GM23338 (cell line): ENCODE data around the gene ZBTB45. TPM values are rescaled to one million over a fixed set of nuclear protein-coding genes. Genes with fewer than 3 reads are reported as not detected.

Source experiments
- ATAC-seq: fragments of 200-7000 bp; cut with Tn5 transposase; 3 replicates; pipeline ENCODE4 v1.9.1; 2020
- DNase-seq: peaks from one replicate; pipeline ENCODE4 v3.0.0-alpha.2; 2015; ENCODE audit warnings: low spot score
- H2AFZ ChIP-seq: fragments of 200-600 bp; sonication (generic); 2 replicates; pipeline ENCODE4 v1.8.0; 2016; ENCODE audit warnings: antibody characterized with exemption, mild to moderate bottlenecking, moderate library complexity
- H3F3A ChIP-seq: fragments of 200-600 bp; sonication (generic); replicated peaks from 2 replicates; pipeline ENCODE4 v1.8.0; 2017; ENCODE audit warnings: antibody characterized with exemption, mixed run types, low read depth
- H3K27ac ChIP-seq: fragments of 200-600 bp; sonication (generic); 2 replicates; pipeline ENCODE4 v1.6.1; 2016; ENCODE audit warnings: low read depth
- H3K27me3 ChIP-seq: fragments of 200-600 bp; sonication (generic); 2 replicates; pipeline ENCODE4 v1.8.0; 2016; ENCODE audit warnings: mild to moderate bottlenecking, mixed run types, moderate library complexity; ENCODE audit not compliant: insufficient read depth
- H3K36me3 ChIP-seq: fragments of 200-600 bp; sonication (generic); 2 replicates; pipeline ENCODE4 v1.8.0; 2016; ENCODE audit warnings: mild to moderate bottlenecking; ENCODE audit not compliant: insufficient read depth
- H3K4me1 ChIP-seq: fragments of 200-600 bp; sonication (generic); 2 replicates; pipeline ENCODE4 v1.8.0; 2016; ENCODE audit warnings: mild to moderate bottlenecking, moderate library complexity; ENCODE audit not compliant: insufficient read depth
- H3K4me2 ChIP-seq: fragments of 200-600 bp; sonication (generic); 2 replicates; pipeline ENCODE4 v1.7.1; 2017; ENCODE audit warnings: mixed run types
- H3K4me3 ChIP-seq: fragments of 200-600 bp; sonication (generic); 2 replicates; pipeline ENCODE4 v1.6.1; 2016; ENCODE audit warnings: mixed run types
- H3K79me2 ChIP-seq: fragments of 200-600 bp; sonication (generic); replicated peaks from 2 replicates; pipeline ENCODE4 v1.8.0; 2017; ENCODE audit warnings: mild to moderate bottlenecking; ENCODE audit not compliant: insufficient read depth
- H3K9me2 ChIP-seq: fragments of 200-600 bp; sonication (generic); 2 replicates; pipeline ENCODE4 v1.8.0; 2017; ENCODE audit not compliant: insufficient read depth
- H4K20me1 ChIP-seq: fragments of 200-600 bp; sonication (generic); replicated peaks from 2 replicates; pipeline ENCODE4 v1.8.0; 2017; ENCODE audit warnings: mild to moderate bottlenecking; ENCODE audit not compliant: insufficient read depth
- H3K27ac Mint-ChIP-seq: 2 replicates; pipeline ENCODE4 v1.8.0; 2020; ENCODE audit warnings: inconsistent platforms, mild to moderate bottlenecking, moderate library complexity, mixed read lengths
- H3K27me3 Mint-ChIP-seq: 3 replicates; pipeline ENCODE4 v1.8.0; 2022; ENCODE audit warnings: low read depth, mild to moderate bottlenecking, moderate library complexity, mixed read lengths, inconsistent platforms; ENCODE audit not compliant: insufficient read depth, poor library complexity
- H3K36me3 Mint-ChIP-seq: 3 replicates; pipeline ENCODE4 v1.8.0; 2021; ENCODE audit warnings: low read depth, mild to moderate bottlenecking, inconsistent platforms, moderate library complexity, mixed read lengths
- H3K4me1 Mint-ChIP-seq: 3 replicates; pipeline ENCODE4 v1.8.0; 2020; ENCODE audit warnings: mild to moderate bottlenecking, inconsistent platforms, mixed read lengths
- H3K4me3 Mint-ChIP-seq: 3 replicates; pipeline ENCODE4 v1.8.0; 2021; ENCODE audit warnings: moderate library complexity, mild to moderate bottlenecking, inconsistent platforms, mixed read lengths
- H3K9me3 Mint-ChIP-seq: 3 replicates; pipeline ENCODE4 v1.8.0; 2020; ENCODE audit warnings: moderate library complexity, mild to moderate bottlenecking, inconsistent platforms, mixed read lengths
- CREB1 ChIP-seq: fragments of 250-450 bp; sonication (Bioruptor Pico); IDR thresholded peaks from 2 replicates; pipeline ENCODE4 v1.5.0; 2020; ENCODE audit warnings: low read depth, mild to moderate bottlenecking, moderate library complexity
- CTCF ChIP-seq, 2 experiments: fragments of 200-600 bp in 1 of 2; sonication (generic) in 1 of 2; conservative IDR thresholded peaks; 2 replicates each; pipeline versions ENCODE4 v1.5.1 to v1.6.1; 2016 to 2017; ENCODE audit warnings: antibody characterized with exemption in 2 of 2, low read depth in 2 of 2, mild to moderate bottlenecking in 2 of 2, moderate library complexity in 1 of 2
- ETS1 ChIP-seq: IDR thresholded peaks from 2 replicates; pipeline ENCODE4 v1.6.1; 2016; ENCODE audit warnings: antibody characterized with exemption
- EZH2 ChIP-seq: fragments of 200-600 bp; sonication (generic); IDR thresholded peaks from one replicate; pipeline ENCODE4 v1.8.0; 2017; ENCODE audit warnings: antibody characterized with exemption, mild to moderate bottlenecking, low read depth; ENCODE audit not compliant: unreplicated experiment
- EZH2phosphoT487 ChIP-seq: fragments of 200-600 bp; sonication (generic); IDR thresholded peaks from one replicate; pipeline ENCODE4 v1.8.1; 2018; ENCODE audit warnings: antibody characterized with exemption; ENCODE audit not compliant: unreplicated experiment
- JUNB ChIP-seq: IDR thresholded peaks from one replicate; pipeline ENCODE4 v1.6.1; 2016; ENCODE audit warnings: antibody characterized with exemption; ENCODE audit not compliant: unreplicated experiment
- NANOG ChIP-seq: IDR thresholded peaks from 2 replicates; pipeline ENCODE4 v1.6.1; 2016; ENCODE audit warnings: antibody characterized with exemption, borderline replicate concordance
- POLR2AphosphoS5 ChIP-seq: IDR thresholded peaks from 2 replicates; pipeline ENCODE4 v1.6.1; 2016; ENCODE audit warnings: antibody characterized with exemption, low read depth
- REST ChIP-seq: IDR thresholded peaks from one replicate; pipeline ENCODE4 v1.6.1; 2018; ENCODE audit warnings: antibody characterized with exemption; ENCODE audit not compliant: unreplicated experiment
- STAT1 ChIP-seq: IDR thresholded peaks from one replicate; pipeline ENCODE4 v1.6.1; 2016; ENCODE audit warnings: antibody characterized with exemption; ENCODE audit not compliant: unreplicated experiment
- ZNF114 ChIP-seq: fragments of 250-450 bp; sonication (Bioruptor Pico); IDR thresholded peaks from 2 replicates; pipeline ENCODE4 v1.5.0; 2020; ENCODE audit warnings: mild to moderate bottlenecking, moderate library complexity
- ZNF331 ChIP-seq: fragments of 250-450 bp; sonication (Bioruptor Pico); IDR thresholded peaks from 2 replicates; pipeline ENCODE4 v1.5.0; 2020; ENCODE audit warnings: low read depth, mild to moderate bottlenecking, moderate library complexity
- ZNF462 ChIP-seq: fragments of 250-450 bp; sonication (Bioruptor Pico); IDR thresholded peaks from 2 replicates; pipeline ENCODE4 v1.5.0; 2020; ENCODE audit warnings: mild to moderate bottlenecking, moderate library complexity
- polyA plus RNA-seq: library from polyadenylated mRNA; unstranded; fragments of >200 nt; fragmentation: Nextera tagmentation; extraction: Ambion mirVana; gene quantifications from 2 replicates; pipeline ENCODE4 v1.2.1, GENCODE V29; 2016
- total RNA-seq: library from RNA; depleted of rRNA; stranded (reverse); fragments of >200 nt; shearing (Covaris generic); gene quantifications from 2 replicates; pipeline ENCODE4 v1.2.3, GENCODE V29; 2014

ZBTB45 gene
- total and polyA plus RNA-seq, 2 experiments from 2014 or later = 9.5 to 10.4 TPM

GRCh38 chr19:58522709-58523108, 3.1 kb upstream of the ZBTB45 start:
- Mint-ChIP-seq H3K36me3 (peaks cover 3% of the 10 kb centered on the region; the same call in 1 of the 3 replicates), H3K4me1 (peaks cover 40% of the 10 kb centered on the region), H3K9me3 (no peaks in the 10 kb centered on the region; the same call in 2 of the 3 replicates), H3K27ac (no peak overlapping the region), H3K27me3 (peaks cover 35% of the 10 kb centered on the region), H3K4me3 (peak overlapping the region; percentile 10; the same call in 1 of the 3 replicates)
- Histone ChIP-seq H3K27me3 (no peaks in the 10 kb centered on the region), H3K27ac (no peak overlapping the region), H3K4me2 (no peak overlapping the region), H3K9me2 (no peaks in the 10 kb centered on the region), H3F3A (peaks cover 28% of the 10 kb centered on the region), H3K4me3 (no peak overlapping the region), H3K36me3 (no peaks in the 10 kb centered on the region), H4K20me1 (no peaks in the 10 kb centered on the region), H3K4me1 (peaks cover 25% of the 10 kb centered on the region), H2AFZ (0 out of 2 replicates have a peak overlapping the region, but pooled peaks have one; percentile 52), H3K79me2 (0 out of 2 replicates have a peak, but pooled peaks cover 8% of the 10 kb centered on the region)
- no peak for DNase-seq
- TF ChIP-seq JUNB (no peak), POLR2AphosphoS5 (no peak), EZH2 (no peak), CREB1 (CRISPR knock-in tag) (no peak), STAT1 (no peak), CTCF (conservative IDR thresholded peaks at IDR 0.05; ENCODE audit: low read depth in 2 of 2) (no peak), ZNF331 (CRISPR knock-in tag) (no peak), REST (no peak), ZNF462 (no peak), ETS1 (no peak), EZH2phosphoT487 (no peak), NANOG (no peak), ZNF114 (CRISPR knock-in tag) (no peak)
- ATAC-seq = no peak
